GM18519 (cell line): ENCODE data around the gene AFG3L2.

ENCODE experiments used
- ATAC-seq: cut with Tn5 transposase; IDR thresholded peaks from one replicate; pipeline ENCODE4 v1.9.1; 2021; ENCODE audit warnings: mild to moderate bottlenecking, moderate library complexity; ENCODE audit not compliant: unreplicated experiment, low FRiP score

The AFG3L2 gene

GRCh38 chr18:12327510-12328178, 49.4 kb downstream of the AFG3L2 start:
- ATAC-seq: no peak

- no peak for ATAC-seq
These were observed 50.1 kb downstream of the AFG3L2 start for GRCh38 chr18:12326711-12327460.

- no peak for ATAC-seq
These were observed 51.2 kb downstream of the AFG3L2 start for GRCh38 chr18:12325726-12326245.

GRCh38 chr18:12324991-12325725, 51.9 kb downstream of the AFG3L2 start:
- ATAC-seq: no peak

- no peak for ATAC-seq
These were observed 55.7 kb downstream of the AFG3L2 start for GRCh38 chr18:12321333-12321732.

- ATAC-seq: no peak
These were observed 58.2 kb downstream of the AFG3L2 start for GRCh38 chr18:12318857-12319256.

GRCh38 chr18:12318334-12318697, 58.7 kb downstream of the AFG3L2 start:
- no peak for ATAC-seq

- ATAC-seq: no peak
These were observed 59.2 kb downstream of the AFG3L2 start for GRCh38 chr18:12317664-12318333.

- ATAC-seq: no peak
These were observed 61.1 kb downstream of the AFG3L2 start for GRCh38 chr18:12315911-12316310.

GRCh38 chr18:12315490-12315889, 61.5 kb downstream of the AFG3L2 start:
- ATAC-seq: no peak

GRCh38 chr18:12314591-12315305, 62.3 kb downstream of the AFG3L2 start:
- ATAC-seq: no peak

GRCh38 chr18:12313530-12314245, 63.3 kb downstream of the AFG3L2 start:
- ATAC-seq: no peak

- ATAC-seq: no peak
These were observed 64.1 kb downstream of the AFG3L2 start for GRCh38 chr18:12312976-12313375.

- no peak for ATAC-seq
These were observed 66.3 kb downstream of the AFG3L2 start for GRCh38 chr18:12310762-12311161.

GRCh38 chr18:12309683-12310198, 67.3 kb downstream of the AFG3L2 start:
- no peak for ATAC-seq

GRCh38 chr18:12308386-12309100, 68.5 kb downstream of the AFG3L2 start:
- ATAC-seq: no peak

- no peak for ATAC-seq
These were observed 69.2 kb downstream of the AFG3L2 start, which contains the start of gene TUBB6 for GRCh38 chr18:12307701-12308385. Gene TUBB6, plus strand, starts transcription at chr18:12308241. Its CDS starts 52 bp downstream, at chr18:12308293.
